Pons (tissue), 1 donor: ENCODE results near the gene AZU1.
"Not testable (repeated sequence)": the region's sequence is repeated elsewhere in the genome, so short reads cannot be mapped to it uniquely, and the experiment has no call there.

ENCODE experiments used
- DNase-seq: peaks from one replicate; pipeline ENCODE4 v3.0.0-alpha.2; 2016; ENCODE audit warnings: low spot score

AZU1 gene

DNA sequence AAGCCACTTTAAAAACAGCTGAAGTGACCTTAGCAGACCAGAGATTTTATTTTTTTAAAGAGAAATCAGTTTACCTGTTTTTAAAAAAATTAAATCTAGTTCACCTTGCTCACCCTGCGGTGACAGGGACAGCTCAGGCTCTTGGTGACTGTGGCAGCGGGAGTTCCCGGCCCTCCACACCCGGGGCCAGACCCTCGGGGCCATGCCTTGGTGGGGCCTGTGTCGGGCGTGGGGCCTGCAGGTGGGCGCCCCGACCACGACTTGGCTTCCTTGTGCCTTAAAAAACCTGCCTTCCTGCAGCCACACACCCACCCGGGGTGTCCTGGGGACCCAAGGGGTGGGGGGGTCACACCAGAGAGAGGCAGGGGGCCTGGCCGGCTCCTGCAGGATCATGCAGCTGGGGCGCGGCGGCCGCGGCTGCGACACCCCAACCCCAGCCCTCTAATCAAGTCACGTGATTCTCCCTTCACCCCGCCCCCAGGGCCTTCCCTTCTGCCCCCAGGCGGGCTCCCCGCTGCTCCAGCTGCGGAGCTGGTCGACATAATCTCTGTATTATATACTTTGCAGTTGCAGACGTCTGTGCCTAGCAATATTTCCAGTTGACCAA is 16.7 kb upstream of the AZU1 start:
- no peak for DNase-seq

DNA sequence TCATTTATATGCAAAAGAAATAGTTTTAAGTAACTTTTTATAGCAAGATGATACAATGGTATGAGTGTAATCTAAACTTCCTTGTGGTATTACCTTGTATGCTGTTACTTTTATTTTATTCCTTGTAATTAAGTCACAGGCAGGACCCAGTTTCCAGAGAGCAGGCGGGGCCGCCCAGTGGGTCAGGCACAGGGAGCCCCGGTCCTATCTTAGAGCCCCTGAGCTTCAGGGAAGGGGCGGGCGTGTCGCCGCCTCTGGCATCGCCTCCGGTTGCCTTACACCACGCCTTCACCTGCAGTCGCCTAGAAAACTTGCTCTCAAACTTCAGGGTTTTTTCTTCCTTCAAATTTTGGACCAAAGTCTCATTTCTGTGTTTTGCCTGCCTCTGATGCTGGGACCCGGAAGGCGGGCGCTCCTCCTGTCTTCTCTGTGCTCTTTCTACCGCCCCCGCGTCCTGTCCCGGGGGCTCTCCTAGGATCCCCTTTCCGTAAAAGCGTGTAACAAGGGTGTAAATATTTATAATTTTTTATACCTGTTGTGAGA is 16.1 kb upstream of the AZU1 start:
- no peak for DNase-seq

DNA sequence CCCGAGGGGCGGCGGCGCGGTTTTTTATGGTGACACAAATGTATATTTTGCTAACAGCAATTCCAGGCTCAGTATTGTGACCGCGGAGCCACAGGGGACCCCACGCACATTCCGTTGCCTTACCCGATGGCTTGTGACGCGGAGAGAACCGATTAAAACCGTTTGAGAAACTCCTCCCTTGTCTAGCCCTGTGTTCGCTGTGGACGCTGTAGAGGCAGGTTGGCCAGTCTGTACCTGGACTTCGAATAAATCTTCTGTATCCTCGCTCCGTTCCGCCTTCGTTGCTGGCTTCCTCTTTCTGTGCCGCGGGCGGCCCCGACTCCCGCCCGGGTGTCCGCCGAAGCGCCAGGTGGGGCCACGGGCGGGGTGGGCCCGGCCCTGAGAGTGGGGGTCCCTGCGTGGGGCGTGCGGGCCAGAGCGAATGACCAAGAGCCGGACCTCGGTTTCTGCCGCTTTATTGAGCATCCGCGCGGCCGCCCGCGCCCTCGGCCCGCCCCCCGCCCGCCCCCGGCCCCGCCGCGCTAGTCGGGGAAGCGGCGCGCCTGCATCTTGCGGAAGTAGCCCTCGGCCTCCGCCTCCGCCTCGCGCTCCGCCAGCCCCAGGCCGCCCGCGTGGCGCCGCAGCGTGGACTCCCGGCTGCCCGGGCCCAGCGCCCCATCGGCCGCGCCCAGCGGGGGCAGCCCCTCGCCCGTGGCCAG is 15.4 kb upstream of the AZU1 start:
- DNase-seq = no peak

DNA sequence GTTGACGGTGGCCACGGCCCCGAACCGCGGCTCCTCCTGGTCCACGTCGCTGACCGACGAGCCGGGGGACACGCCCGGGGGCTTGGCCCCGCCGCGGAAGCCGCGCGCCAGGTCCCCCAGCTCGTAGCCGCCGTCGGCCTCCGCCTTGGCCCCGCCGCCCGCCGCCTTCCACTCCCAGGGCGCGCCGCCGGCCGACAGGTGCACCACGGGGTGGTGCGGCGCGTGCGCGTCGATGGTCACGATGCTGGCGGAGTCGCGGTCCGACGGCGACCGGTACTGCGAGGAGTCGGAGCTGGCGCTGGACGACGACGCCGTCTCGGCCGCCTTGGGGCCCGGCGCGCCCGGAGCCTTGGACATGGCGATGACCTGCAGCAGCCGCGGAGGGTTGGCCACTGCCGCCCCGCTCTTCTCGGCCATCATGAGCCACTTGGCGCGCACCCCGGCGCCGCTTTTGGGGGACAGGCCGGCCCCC is 14.9 kb upstream of the AZU1 start:
- no peak for DNase-seq

DNA sequence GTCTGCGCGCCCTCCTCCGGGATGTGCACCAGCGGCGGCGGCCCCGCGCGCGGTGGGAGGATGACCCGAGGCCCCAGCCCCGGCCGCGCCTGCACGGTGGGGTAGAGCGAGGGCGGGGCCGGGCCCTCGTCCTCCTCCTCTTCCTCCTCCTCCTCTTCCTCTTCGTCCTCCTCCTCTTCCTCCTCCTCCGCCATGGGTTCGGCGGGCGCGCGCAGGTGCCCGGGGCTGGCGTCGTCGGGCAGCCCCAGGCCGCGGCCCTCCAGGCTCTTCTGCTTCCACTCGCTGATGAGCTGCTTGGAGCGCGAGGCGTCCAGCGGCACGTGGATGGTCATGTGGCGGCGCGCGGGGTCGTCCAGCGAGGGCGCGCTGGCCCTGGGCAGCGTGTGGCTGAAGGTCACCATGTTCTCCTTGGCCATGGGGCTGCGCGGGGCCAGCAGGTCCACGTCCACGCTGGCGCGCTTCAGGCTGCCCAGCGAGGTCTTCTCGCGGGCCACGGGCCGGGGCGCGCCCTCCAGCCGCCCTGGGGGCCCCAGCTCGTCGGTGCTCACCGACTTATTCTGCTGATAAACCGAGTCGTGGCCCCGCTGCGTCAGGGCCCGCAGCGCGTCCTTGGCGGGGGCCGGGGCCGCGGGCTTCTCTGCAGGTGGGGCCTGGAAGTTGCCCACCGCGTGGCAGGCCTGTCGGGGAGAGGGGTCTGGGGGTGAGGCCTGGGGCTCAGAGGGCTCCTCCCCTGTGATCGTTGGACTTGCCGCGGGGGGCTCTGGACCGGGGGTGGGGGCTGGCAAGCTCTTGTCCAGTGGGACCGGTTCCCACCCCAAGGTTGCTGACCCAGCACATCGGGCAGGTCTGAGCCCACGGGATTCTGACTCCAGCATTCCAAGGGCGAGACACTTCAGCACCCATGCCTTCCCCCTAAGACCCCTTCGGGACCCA is 14.2 kb upstream of the AZU1 start:
- DNase-seq = no peak

DNA sequence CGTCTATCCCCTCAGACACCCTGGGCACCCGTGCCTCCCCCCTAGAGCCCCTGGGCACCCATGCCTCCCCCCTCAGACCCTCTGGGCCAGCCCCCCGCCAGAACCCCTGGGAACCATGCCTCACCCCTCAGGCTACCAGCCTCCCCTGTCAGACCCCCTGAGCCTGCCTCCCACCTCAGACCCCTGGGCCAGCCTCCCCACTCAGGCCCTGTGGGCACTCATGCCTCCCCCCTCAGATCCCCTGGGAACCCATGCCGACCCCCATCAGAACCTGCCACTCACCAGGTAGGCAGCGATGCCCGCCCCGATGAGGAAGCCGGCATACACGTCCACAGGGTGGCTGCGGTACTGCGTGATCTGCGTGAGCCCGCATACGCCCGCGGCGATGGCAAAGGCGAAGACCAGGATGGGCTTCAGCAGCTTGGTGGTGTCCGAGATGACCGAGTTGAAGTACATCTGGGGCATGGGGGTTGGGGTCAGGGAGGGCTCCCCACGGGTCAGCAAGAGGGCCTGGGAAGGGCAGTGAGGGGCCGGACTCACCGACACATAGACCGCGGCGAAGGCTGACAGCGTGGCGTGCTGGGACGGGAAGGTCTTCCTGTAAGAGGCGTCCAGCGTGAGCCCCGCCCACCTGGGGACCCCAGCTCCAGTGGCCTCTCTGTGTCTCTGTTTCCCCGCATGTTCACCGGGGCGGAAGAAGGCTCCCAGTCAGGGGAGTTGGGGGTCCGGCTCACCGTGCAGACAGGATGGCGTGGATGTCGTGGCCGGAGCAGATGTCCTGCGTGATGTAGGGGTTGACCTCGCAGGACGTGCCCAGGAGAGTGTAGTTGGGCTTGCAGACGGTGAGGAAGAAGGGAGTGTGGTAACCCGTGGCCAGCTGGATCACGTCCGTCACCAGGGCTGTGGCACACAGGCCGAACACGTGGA is 13.2 kb upstream of the AZU1 start:
- no peak for DNase-seq

DNA sequence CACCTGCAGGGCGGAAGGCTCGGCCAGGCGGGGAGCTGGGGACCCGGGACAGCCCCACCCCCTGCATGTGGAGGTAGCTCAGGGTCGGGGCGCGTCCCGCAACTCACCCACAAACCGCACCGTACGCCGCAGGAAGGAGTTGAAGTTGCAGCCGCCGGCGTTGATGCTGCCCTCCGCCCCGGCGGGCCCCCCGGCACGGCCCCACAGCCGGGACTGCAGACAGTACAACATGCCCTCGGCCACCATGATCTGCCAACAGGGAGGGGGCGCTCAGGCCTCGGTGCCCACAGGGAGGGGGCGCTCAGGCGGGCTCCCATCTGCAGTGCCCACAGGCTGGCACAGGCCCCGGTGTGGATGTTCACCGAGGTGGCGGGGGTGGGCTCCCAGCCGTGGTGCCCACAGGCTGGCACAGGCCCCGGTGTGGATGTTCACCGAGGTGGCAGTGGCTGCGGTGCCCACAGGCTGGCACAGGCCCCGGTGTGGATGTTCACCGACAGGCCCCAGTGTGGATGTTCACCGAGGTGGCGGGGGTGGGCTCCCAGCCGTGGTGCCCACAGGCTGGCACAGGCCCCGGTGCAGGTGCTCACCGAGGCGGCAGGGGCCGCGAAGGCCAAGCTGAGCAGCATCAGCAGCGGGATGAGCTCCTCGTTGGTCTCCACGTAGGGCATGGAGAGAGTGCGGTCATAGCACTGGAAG is 12.4 kb upstream of the AZU1 start:
- DNase-seq = no peak

DNA sequence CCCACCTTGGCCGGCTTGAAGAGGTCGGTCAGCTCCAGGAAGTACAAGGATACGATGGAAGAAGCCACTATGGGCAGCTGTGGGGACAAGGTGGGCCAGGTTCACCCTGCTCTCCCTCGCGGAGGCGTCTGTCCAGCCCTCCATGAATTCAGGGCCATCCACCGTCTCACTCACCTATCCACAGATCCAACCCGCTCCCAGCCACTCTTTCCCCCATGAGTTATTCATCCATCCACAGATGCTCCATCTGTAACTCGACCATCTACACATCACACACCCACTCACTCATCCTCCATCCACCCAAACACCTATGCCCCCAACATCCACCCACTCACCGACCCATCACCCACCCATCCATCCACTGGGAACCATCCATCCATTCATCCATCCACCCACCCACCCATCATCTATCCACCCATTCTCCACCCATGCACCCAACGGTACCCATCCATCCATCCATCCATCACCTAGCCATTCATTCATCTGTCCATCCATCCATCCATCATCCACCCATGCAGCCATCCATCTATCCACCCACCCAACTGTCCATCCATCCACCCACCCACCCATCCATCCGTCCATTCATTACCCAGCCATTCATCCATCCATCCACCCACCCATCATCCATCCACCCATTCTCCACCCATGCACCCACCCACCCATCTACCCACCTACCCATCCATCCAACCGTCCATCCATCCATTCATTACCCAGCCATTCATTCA is 11.7 kb upstream of the AZU1 start:
- no peak for DNase-seq

DNA sequence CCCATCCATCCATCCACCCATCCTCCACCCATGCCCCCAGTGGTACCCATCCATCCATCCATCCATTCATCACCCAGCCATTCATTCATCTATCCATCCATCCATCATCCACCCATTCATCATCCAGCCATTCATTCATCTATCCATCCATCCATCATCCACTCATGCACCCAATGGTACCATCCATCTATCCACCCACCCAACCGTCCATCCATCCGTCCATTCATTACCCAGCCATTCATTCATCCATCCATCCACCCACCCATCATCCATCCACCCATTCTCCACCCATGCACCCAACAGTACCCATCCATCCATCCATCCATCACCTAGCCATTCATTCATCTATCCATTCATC is 11.2 kb upstream of the AZU1 start:
- no peak for DNase-seq

DNA sequence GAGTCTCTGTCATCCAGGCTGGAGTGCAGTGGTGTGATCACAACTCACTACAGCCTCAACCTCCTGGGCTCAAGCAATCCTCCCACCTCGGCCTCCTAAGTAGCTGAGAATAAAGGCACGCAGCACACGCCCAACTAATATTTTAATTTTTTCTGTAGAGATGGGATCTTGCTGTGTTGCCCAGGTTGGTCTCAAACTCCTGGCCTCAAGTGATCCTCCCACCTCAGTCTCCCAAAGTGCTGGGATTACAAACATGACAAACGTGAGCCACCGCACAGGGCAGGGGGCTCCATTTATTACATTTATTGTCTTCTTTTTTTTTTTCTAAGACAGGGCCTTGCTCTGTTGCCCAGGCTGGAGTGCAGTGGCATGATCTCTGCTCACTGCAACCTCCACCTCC is 7.4 kb upstream of the AZU1 start:
- not testable (repeated sequence) for DNase-seq

DNA sequence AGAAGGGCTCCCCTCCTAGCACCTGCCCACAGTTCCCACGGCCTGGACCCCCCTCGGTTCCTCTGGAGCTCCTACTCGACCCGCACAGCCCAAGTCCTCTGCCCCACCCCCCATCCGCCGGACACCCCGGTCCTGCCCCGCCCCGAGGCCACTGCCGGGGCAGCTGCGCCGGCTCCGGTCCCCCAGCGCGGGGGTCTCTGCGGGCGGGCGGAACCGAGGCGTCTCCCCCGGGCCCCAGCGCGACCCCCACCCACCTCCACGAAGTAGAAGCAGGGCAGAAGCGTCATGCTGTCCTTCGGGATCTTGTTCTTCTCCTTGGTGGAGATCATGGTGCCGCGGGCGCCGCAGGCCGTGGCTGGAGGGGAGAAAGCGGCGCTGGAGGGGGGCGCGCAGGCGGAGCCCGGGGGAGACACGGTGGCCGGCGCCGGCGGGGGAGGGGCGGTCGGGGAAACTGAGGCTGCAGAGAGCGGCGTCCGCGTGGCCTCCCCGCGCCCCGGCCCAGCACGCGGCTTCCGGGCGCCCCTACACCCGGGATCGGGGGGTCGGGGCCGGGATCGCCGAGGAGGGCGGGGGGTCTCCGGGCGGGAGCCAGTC is 6.3 kb upstream of the AZU1 start:
- DNase-seq = no peak

DNA sequence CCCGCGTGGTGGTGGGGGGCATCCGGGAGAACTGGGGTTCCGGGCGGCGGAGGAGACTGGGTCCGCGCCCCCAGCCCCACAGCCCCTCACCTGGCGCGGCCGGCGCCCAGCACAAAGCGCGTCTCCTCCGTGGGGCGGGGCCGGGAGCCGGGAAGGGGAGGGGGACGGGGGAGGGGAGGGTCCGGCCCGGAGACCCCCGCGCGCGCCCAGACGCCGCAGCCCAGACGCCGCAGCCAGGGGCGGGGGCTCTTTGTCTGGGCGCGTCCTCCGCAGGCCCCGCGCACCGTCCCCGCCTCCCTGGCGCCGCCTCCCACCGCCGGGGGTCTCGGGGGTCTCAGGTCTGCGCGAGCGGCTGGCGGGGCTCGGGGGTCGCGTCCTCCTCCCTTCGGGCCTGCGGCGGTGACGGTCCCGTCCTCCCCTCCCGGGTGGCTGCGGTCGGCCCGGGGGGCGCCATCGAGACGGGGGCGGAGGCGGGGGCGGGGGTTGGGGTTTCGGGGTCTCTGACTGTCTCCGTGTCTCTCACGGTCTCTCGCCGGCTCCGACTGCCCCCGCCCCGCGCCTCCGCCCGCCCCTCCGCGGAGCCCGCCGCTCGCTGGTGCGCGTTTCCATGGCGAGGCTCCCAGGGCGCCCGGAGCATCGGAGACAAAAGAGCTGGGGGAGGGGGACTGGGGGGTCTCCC is 5.7 kb upstream of the AZU1 start, which contains the start of gene PLPPR3:
PLPPR3 (minus strand) TSS at position 131 of the 679 bp plus-strand sequence. CDS start 396 bp downstream, outside the sequence.
- DNase-seq = no peak

DNA sequence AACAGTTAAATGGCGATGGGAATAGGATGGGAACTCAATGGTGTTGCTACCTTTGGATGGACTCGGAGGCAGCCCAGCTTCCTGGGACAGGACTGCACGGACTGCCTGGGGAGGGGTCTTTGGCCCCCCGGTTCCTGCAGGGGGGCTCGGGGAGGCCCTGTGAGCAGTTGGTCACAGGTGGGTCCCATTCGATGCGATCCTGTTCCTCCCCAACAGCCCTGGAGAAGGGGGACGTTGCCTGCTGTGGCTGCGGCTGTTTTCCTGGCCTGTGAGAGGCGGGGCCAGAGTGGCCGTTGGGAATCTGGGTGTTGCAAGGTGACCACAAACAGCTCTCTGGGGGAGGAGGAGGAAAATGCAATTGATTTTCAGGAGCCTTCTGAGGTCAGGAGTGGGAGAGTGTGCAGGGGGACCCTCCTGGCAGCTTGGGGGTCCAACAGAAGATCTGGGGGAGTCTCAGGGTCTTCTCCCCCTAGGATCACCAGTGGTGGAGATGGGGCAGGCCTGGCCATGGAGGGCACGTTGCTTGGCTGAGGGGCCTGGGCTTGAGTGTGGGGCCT is 4.0 kb upstream of the AZU1 start:
- no peak for DNase-seq

DNA sequence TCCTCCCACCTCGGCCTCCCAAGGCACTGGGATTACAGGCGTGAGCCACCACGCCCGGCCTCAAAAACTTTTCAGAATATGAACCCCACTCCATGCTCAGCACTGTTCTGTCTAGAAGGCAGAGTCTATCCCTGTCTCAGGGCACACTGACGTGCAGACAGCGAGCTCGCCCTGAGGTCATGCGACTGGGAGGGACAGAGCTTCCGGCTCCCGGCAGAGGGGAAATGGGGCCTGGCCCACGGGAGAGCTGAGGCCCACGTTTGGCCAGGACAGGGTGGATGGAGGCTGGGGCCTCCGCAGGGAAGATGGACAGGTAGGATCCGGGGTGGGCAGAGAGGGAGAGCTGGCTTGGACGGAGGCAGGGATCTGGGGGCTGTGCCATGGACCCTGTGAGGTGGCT is 2.8 kb upstream of the AZU1 start:
- no peak for DNase-seq

DNA sequence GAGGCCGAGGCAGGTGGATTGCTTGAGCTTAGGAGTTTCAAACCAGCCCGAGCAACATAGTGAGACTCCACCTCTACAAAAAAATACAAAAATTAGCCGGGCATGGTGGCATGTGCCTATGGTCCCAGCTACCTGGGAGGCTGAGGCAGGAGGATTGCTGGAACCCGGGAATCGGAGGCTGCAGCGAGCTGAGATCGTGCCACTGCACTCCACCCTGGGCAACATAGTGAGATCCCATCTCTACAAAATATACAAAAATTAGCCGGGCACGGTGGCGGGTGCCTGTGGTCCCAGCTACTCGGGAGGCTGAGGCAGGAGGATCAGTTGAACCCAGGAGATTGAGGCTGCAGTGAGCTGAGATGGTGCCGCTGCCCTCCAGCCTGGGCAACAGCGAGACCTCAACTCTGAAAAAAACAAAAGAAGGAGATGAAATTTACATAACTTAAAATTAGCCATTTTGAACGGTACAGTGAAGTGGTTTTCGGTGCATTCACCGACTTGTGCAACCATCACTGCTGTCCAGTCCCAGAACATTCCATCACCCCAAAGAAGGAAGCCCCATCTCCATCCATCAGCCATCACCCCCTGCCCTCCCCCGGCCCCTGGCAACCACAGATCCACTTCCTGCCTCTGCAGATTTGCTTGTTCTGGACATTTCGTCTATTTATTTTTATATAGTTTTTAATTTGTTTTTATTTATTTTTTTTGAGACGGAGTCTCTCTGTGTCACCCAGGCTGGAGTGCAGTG is 1.6 kb upstream of the AZU1 start:
- no peak for DNase-seq

DNA sequence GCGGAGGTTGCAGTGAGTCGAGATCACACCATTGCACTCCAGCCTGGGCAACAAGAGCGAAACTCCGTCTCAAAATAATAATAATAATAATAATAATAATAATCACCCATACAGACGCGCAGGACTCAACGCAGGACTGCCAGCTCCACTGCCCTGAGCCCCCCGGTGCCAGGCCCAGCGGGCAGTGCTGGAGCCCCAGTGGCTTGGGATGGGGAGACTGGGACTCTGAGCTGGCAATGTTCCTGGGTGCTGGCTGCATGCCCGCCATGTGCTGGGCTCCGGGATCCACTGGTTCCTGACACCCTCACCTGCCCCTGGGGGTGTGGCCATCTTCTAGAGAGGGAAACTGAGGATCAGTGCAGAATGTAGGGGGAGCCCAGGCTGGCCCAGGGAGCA is 325 bp upstream of the AZU1 start:
- DNase-seq = no peak

DNA sequence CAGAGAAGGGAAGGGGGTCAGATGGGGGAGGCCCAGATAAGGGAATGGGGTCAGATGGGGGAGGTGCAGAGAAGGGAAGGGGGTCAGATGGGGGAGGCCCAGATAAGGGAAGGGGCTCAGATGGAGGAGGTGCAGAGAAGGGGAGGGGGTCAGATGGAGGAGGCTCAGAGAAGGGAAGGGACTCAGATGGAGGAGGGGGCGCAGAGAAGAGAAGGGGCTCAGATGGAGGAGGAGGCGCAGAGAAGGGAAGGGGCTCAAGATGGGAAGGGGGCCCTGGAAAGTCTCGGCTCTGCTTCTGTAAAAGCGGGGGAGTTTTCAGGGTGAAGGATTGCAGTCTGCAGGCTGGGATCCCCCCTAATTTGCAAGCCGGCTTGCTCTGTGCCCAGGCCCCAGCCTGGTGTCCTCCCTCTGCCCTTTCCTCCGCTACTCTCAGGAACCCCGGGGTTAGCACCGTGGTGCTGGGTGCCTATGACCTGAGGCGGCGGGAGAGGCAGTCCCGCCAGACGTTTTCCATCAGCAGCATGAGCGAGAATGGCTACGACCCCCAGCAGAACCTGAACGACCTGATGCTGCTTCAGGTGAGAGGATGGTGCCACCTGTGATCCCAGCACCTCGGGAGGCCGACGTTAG is 1.6 kb downstream of the AZU1 start:
- DNase-seq = no peak
